Measurements from ENCODE around the gene GEMIN7.

GEMIN7 gene

GRCh38 chr19:45139286-45140143 is 60.5 kb downstream of the GEMIN7 start:
- no peak for TF ChIP-seq CTCF (conservative IDR thresholded peaks at IDR 0.05; ENCODE audit: low read depth, low read length)
- no peak overlapping the region for H3K4me3 ChIP-seq (ENCODE audit: low read length)
- no peak for DNase-seq (ENCODE audit: low read depth)

GRCh38 chr19:45140144-45140503 is 61.1 kb downstream of the GEMIN7 start:
- DNase-seq (ENCODE audit: low read depth): no peak
- TF ChIP-seq CTCF (conservative IDR thresholded peaks at IDR 0.05; ENCODE audit: low read depth, low read length): no peak
- H3K4me3 ChIP-seq (ENCODE audit: low read length): no peak overlapping the region

GRCh38 chr19:45140533-45140932 is 61.5 kb downstream of the GEMIN7 start:
- no peak overlapping the region for H3K4me3 ChIP-seq (ENCODE audit: low read length)
- TF ChIP-seq CTCF (conservative IDR thresholded peaks at IDR 0.05; ENCODE audit: low read depth, low read length): no peak
- no peak for DNase-seq (ENCODE audit: low read depth)
